DOHH2 (cell line): ENCODE data around the gene ARHGDIA.

Experiments
- H3F3A ChIP-seq: fragments of 200-600 bp; sonication (generic), shearing (Covaris generic); 2 replicates; pipeline ENCODE4 v1.6.0; 2016; ENCODE audit warnings: antibody characterized with exemption, mild to moderate bottlenecking; ENCODE audit not compliant: control insufficient read depth, insufficient read depth
- H3K27ac ChIP-seq: fragments of 200-600 bp; sonication (generic); 2 replicates; pipeline ENCODE4 v1.5.1; 2014; ENCODE audit warnings: low read depth, mild to moderate bottlenecking, low read length, moderate library complexity
- H3K27me3 ChIP-seq: fragments of 200-600 bp; sonication (generic); 2 replicates; pipeline ENCODE4 v1.6.1; 2014; ENCODE audit warnings: mild to moderate bottlenecking, low read length, mixed read lengths; ENCODE audit not compliant: control insufficient read depth
- H3K36me3 ChIP-seq: fragments of 200-600 bp; sonication (generic); 2 replicates; pipeline ENCODE4 v1.6.1; 2014; ENCODE audit warnings: mild to moderate bottlenecking, low read length, moderate library complexity, mixed read lengths; ENCODE audit not compliant: control insufficient read depth
- H3K4me1 ChIP-seq: fragments of 200-600 bp; sonication (generic); 2 replicates; pipeline ENCODE4 v1.6.1; 2014; ENCODE audit warnings: mild to moderate bottlenecking, low read length, mixed read lengths; ENCODE audit not compliant: control insufficient read depth
- H3K4me2 ChIP-seq: fragments of 200-600 bp; sonication (generic); 2 replicates; pipeline ENCODE4 v1.6.0; 2014; ENCODE audit warnings: mild to moderate bottlenecking, low read length, moderate library complexity
- H3K4me3 ChIP-seq: fragments of 200-600 bp; sonication (generic); 2 replicates; pipeline ENCODE4 v1.5.1; 2014; ENCODE audit warnings: mild to moderate bottlenecking, low read length, mixed read lengths
- H3K79me2 ChIP-seq: fragments of 200-600 bp; sonication (generic); 2 replicates; pipeline ENCODE4 v1.6.1; 2014; ENCODE audit warnings: mild to moderate bottlenecking, low read length, mixed read lengths; ENCODE audit not compliant: control insufficient read depth
- H3K9me2 ChIP-seq: fragments of 200-600 bp; sonication (generic); replicated peaks from 2 replicates; pipeline ENCODE4 v1.6.1; 2014; ENCODE audit warnings: mild to moderate bottlenecking, low read length, mixed read lengths; ENCODE audit not compliant: control insufficient read depth
- H3K9me3 ChIP-seq: fragments of 200-600 bp; sonication (generic); 2 replicates; pipeline ENCODE4 v1.6.1; 2014; ENCODE audit warnings: antibody characterized with exemption, low read length, mixed read lengths; ENCODE audit not compliant: control insufficient read depth, insufficient read depth
- H4K20me1 ChIP-seq: fragments of 200-600 bp; sonication (generic); 2 replicates; pipeline ENCODE4 v1.6.0; 2014; ENCODE audit warnings: low read depth, mild to moderate bottlenecking, antibody characterized with exemption, low read length, moderate library complexity; ENCODE audit not compliant: control insufficient read depth, insufficient read depth
- EZH2phosphoT487 ChIP-seq: fragments of 200-600 bp; sonication (generic); IDR thresholded peaks from 2 replicates; pipeline ENCODE4 v1.6.1; 2017; ENCODE audit warnings: borderline replicate concordance, mild to moderate bottlenecking, antibody characterized with exemption, low read length, moderate library complexity, mixed read lengths
- TF ChIP-seq, protein P1 (sequence below): fragments of 200-600 bp; sonication (generic); IDR thresholded peaks from one replicate; pipeline ENCODE4 v1.5.1; 2014; ENCODE audit warnings: antibody characterized with exemption, mild to moderate bottlenecking, low read depth, low read length; ENCODE audit not compliant: poor library complexity, severe bottlenecking

ARHGDIA gene

GRCh38 chr17:81824595-81824994 is 46.5 kb downstream of the ARHGDIA start:
- H3K27ac ChIP-seq, result no peak overlapping the region
- H3F3A ChIP-seq, result no peaks in the 10 kb centered on the region
- H3K4me3 ChIP-seq, result no peak overlapping the region
- no peaks in the 10 kb centered on the region for H3K79me2 ChIP-seq
- no peaks in the 10 kb centered on the region for H3K4me1 ChIP-seq
- H4K20me1 ChIP-seq, result no peaks in the 10 kb centered on the region
- H3K27me3 ChIP-seq, result no peaks in the 10 kb centered on the region
- no peaks in the 10 kb centered on the region for H3K9me3 ChIP-seq
- TF ChIP-seq, protein P1, sequence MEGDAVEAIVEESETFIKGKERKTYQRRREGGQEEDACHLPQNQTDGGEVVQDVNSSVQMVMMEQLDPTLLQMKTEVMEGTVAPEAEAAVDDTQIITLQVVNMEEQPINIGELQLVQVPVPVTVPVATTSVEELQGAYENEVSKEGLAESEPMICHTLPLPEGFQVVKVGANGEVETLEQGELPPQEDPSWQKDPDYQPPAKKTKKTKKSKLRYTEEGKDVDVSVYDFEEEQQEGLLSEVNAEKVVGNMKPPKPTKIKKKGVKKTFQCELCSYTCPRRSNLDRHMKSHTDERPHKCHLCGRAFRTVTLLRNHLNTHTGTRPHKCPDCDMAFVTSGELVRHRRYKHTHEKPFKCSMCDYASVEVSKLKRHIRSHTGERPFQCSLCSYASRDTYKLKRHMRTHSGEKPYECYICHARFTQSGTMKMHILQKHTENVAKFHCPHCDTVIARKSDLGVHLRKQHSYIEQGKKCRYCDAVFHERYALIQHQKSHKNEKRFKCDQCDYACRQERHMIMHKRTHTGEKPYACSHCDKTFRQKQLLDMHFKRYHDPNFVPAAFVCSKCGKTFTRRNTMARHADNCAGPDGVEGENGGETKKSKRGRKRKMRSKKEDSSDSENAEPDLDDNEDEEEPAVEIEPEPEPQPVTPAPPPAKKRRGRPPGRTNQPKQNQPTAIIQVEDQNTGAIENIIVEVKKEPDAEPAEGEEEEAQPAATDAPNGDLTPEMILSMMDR, result no peak
- H3K9me2 ChIP-seq, result no peaks in the 10 kb centered on the region
- H3K36me3 ChIP-seq, result no peaks in the 10 kb centered on the region
- no peak overlapping the region for H3K4me2 ChIP-seq

DNA sequence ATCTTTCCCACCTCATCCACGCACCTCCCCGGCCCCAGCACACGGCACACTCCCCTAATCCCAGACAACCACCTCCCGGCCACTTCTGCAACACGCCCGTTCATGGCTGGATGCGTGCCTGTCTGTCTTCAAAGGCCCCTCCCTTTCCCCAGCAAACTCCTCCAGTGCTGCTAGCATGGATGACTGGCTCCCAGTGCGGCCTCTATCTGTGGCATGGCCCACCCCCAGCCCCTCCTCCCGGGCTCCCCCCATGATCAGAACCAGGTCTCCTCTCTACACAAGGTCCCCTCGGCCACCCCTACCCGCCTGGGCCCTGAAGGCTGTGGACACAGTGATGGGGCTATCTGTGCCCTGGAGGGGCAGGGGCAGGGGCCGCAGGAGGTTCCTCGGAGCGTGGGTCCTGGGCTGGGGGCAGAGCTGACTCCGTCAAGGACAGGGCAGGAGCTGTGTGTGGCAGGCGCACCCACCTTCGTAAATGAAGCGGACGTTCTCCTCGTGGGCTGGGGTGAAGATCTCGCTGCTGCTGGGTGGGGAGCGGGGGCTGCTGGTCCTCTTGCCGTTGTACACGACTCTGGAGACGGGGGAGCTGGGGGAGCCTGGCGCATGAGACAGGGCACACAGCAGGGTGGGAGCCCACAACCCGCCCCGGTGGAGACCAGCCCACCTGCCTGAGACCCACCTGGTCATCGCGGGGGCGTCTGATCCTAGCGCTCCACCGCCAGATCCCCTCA is 47.2 kb downstream of the ARHGDIA start:
- no peaks in the 10 kb centered on the region for H3K36me3 ChIP-seq

DNA sequence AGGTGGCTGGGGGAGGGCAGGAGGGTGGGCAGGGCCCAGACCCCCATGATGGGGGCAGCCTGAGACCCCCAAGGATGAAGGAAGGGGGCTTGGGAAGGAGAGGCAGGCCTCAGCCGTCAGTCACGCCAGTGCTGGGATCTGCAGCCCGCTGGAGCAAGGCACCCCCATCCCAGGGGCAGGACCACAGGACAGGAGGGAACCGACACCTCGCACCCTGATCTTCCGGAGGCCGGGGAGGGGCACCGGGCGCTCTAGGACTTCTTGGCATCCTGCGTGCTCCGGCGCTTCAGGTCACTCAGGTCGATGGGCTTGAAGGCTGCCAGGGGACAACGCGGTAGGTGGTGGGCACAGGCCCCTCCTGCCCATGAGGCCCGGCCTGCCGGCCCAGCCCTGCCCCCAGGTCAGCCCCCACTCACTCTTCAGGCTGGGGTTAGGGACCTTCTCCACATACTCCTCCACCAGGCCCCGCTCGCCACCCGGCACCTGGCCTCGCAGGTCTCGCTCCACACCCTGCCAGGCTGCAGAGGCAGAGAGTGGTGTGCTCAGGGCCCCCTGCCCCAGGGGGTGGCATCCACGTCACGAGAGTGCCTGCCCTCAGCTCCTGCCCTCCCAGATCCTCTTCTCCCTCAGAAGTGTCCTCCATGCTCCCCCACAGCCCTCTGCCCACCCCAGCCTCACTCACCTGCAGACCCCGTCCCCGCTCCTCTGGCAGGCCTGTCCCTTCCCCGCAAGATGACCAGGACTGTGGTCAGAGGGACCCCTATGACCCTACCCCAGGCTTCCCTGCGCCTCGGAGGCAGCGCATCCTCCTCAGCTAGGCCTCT is 47.9 kb downstream of the ARHGDIA start:
- H3K4me3 ChIP-seq, result no peak overlapping the region
- no peaks in the 10 kb centered on the region for H3K9me3 ChIP-seq
- H3K36me3 ChIP-seq, result no peaks in the 10 kb centered on the region
- H3K27me3 ChIP-seq, result no peaks in the 10 kb centered on the region
- H3F3A ChIP-seq, result no peaks in the 10 kb centered on the region
- no peak overlapping the region for H3K27ac ChIP-seq
- H3K79me2 ChIP-seq, result no peaks in the 10 kb centered on the region
- no peak overlapping the region for H3K4me2 ChIP-seq
- TF ChIP-seq, protein P1, result no peak
- no peak for TF ChIP-seq EZH2phosphoT487
- H3K4me1 ChIP-seq, result no peaks in the 10 kb centered on the region
- no peaks in the 10 kb centered on the region for H4K20me1 ChIP-seq
- H3K9me2 ChIP-seq, result no peaks in the 10 kb centered on the region

More for the DNA sequence above, 47.2 kb downstream of the ARHGDIA start:
- H3K9me2 ChIP-seq, result no peaks in the 10 kb centered on the region
- no peaks in the 10 kb centered on the region for H3K4me1 ChIP-seq
- no peaks in the 10 kb centered on the region for H4K20me1 ChIP-seq
- H3K27me3 ChIP-seq, result no peaks in the 10 kb centered on the region
- H3F3A ChIP-seq, result no peaks in the 10 kb centered on the region
- H3K9me3 ChIP-seq, result no peaks in the 10 kb centered on the region
- no peak overlapping the region for H3K4me3 ChIP-seq
- no peak overlapping the region for H3K4me2 ChIP-seq
- H3K79me2 ChIP-seq, result no peaks in the 10 kb centered on the region
- TF ChIP-seq, protein P1, result no peak
- TF ChIP-seq EZH2phosphoT487, result no peak
- H3K27ac ChIP-seq, result no peak overlapping the region
